ENCODE measurements around the gene ARHGAP20. TPM values are rescaled to one million over a fixed set of nuclear protein-coding genes. Genes with fewer than 3 reads are reported as not detected.
A peak's percentile ranks its signal among the peaks of the same experiment; 100 is the strongest.

Gene ARHGAP20
- total RNA-seq, 3 donors from 2014 or later, result 1.6 to 3.9 (median 2.8) TPM

- TF ChIP-seq, protein P1, sequence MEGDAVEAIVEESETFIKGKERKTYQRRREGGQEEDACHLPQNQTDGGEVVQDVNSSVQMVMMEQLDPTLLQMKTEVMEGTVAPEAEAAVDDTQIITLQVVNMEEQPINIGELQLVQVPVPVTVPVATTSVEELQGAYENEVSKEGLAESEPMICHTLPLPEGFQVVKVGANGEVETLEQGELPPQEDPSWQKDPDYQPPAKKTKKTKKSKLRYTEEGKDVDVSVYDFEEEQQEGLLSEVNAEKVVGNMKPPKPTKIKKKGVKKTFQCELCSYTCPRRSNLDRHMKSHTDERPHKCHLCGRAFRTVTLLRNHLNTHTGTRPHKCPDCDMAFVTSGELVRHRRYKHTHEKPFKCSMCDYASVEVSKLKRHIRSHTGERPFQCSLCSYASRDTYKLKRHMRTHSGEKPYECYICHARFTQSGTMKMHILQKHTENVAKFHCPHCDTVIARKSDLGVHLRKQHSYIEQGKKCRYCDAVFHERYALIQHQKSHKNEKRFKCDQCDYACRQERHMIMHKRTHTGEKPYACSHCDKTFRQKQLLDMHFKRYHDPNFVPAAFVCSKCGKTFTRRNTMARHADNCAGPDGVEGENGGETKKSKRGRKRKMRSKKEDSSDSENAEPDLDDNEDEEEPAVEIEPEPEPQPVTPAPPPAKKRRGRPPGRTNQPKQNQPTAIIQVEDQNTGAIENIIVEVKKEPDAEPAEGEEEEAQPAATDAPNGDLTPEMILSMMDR (IDR thresholded peaks at IDR 0.05), result no peak
- intact Hi-C loops (cut with DNase I, micrococcal nuclease), result no loop called here
- ATAC-seq, result no peak
- Histone ChIP-seq H3K4me1 (ENCODE audit: low read depth) (peaks cover 4% of the 10 kb centered on the region), H3K9me3 (no peaks in the 10 kb centered on the region), H3K4me3 (no peak overlapping the region), H3K36me3 (ENCODE audit: low read depth) (no peaks in the 10 kb centered on the region)
- peak in 1 of 3 donors; percentile 20 for DNase-seq
These were observed 1.2 kb upstream of the ARHGAP20 start for GRCh38 chr11:110713449-110713776.

GRCh38 chr11:110712659-110713448 is 617 bp upstream of the ARHGAP20 start:
- DNase-seq (peak; percentile 18 to 42 (median 31)), ATAC-seq (peak; percentile 24)
- intact Hi-C loops (cut with DNase I, micrococcal nuclease), result no loop called here
- Histone ChIP-seq H3K36me3 (ENCODE audit: low read depth) (no peaks in the 10 kb centered on the region), H3K9me3 (no peaks in the 10 kb centered on the region), H3K4me3 (peak overlapping the region; percentile 27), H3K4me1 (ENCODE audit: low read depth) (peaks cover 4% of the 10 kb centered on the region)
- TF ChIP-seq, protein P1 (IDR thresholded peaks at IDR 0.05), result no peak

DNA sequence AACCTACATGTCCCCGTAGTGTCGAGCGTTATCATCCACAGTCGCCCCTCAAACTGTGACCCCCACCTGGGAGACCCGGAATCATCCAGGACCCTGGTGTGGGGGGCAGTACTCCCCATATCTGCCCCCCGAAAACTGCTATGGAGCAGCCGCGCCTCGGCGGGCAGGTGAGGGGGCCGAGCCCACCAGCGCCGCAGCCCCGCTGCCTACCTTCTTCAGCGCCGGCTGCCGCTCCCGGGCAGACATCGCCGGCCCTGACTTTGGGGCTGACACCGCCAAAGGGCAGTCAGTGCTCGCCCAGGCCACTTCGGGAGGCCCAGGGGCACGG is 825 bp downstream of the ARHGAP20 start:
- Histone ChIP-seq H3K36me3 (ENCODE audit: low read depth) (no peaks in the 10 kb centered on the region), H3K9me3 (no peaks in the 10 kb centered on the region), H3K4me3 (peak overlapping the region; percentile 27), H3K4me1 (ENCODE audit: low read depth) (peaks cover 4% of the 10 kb centered on the region)
- intact Hi-C loops (cut with DNase I, micrococcal nuclease), result no loop called here
- ATAC-seq, result no peak
- TF ChIP-seq, protein P1 (IDR thresholded peaks at IDR 0.05), result no peak
- no peak for DNase-seq

DNA sequence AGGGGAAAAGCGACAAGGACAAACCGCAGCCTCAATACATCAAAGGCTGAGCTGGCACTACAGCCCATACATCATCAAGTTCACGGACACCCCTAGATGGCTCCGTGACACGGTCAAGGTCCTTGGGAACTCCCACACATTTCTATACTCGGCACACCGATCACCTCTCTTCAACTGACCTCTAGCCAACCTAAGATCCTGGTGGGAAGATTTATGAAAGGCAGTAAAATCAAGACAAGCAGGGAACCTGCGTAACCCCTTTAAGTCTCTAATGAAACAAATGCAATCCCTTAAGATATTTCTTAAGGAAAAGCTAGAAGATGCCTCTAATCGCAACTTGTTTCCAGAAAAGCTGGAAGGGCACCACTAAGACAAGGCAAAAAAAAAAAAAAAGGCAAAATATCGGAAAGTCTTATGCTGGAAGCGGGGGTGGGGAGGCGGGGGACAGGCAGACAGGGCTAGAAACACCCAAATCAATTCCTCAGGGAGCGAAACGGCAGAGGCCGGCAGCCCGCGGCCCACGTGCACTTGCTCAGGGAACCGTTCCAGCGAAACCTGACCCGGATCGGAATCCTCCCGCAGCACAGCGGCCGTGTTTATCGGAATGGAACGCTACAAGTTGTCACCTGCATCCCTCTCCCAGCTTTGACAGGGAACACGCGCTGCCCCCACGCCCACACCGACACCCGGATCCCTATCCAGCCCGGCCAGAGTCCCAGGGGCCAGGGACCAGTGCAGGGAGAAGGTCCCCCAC is 1.4 kb downstream of the ARHGAP20 start:
- Histone ChIP-seq H3K9me3 (no peaks in the 10 kb centered on the region), H3K4me1 (ENCODE audit: low read depth) (peaks cover 4% of the 10 kb centered on the region), H3K4me3 (no peak overlapping the region), H3K36me3 (ENCODE audit: low read depth) (no peaks in the 10 kb centered on the region)
- ATAC-seq (no peak), DNase-seq (peak; percentile 35 to 49 (median 46))
- TF ChIP-seq, protein P1 (IDR thresholded peaks at IDR 0.05), result no peak
- intact Hi-C loops (cut with DNase I, micrococcal nuclease), result no loop called here

DNA sequence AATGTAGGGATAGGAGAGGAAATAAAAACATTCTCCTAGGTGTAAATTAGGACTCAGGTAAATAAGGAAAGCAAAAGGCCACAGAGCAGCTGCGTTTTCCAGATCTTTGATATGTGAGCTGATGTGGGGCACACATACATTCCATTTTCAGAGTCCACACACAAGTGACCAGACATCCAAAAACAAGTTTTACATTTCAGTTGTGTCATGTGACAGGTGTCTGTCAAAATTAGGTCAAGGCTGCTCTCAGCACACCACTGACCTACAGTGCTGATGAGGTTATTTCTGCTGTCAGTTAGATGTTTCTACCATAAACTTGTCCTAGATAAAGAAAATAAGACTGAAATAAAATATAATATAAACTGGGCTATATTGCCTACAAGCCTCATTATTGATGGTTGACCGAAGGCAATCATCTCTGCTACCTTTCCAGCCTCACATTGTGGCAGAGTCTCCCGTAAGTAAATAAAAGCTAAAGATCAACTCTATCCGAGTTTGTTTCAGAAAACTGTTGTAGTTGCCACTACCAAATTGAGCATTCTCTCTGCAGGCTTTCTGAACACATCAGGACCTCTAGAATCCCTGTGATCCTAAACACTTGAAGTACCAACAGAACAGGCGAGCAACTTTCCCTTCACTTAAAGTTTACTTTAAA is 7.9 kb downstream of the ARHGAP20 start:
- no peak for DNase-seq

More for the DNA sequence above, 7.9 kb downstream of the ARHGAP20 start:
- no peaks in the 10 kb centered on the region for H3K4me1 ChIP-seq (ENCODE audit: low read depth)
- H3K4me3 ChIP-seq, result no peak overlapping the region
- TF ChIP-seq, protein P1 (IDR thresholded peaks at IDR 0.05), result no peak
- no peak for ATAC-seq
- intact Hi-C loops (cut with DNase I, micrococcal nuclease), result no loop called here
- H3K36me3 ChIP-seq (ENCODE audit: low read depth), result no peaks in the 10 kb centered on the region
- no peaks in the 10 kb centered on the region for H3K9me3 ChIP-seq

Measured in mucosa of descending colon (tissue), 3 donors.